ENCODE data around the gene ERP44.
A peak's percentile ranks its signal among the peaks of the same experiment; 100 is the strongest.

The ERP44 gene

DNA sequence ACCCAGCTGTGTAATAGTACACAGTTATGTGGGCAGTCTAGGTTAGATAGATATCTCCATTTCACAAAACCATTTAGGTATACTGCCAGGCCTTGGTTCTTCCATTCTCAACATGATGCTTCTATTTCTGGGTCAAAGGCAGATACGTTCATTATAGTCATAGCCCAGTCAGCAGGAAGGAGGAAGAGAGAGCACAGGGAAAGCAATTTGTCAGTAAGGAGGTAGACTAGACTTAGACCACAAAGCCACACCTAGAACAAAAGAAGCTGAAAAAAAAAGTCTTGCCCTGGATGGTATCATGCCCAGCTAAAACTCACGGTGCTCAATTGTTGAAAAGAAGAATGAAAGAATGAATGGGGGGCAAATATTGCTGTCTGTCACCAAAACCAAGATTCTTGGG is 7.8 kb upstream of the ERP44 start:
- Histone ChIP-seq H3K4me1 (ENCODE audit: low read depth, poor library complexity, severe bottlenecking) (peaks cover 18% of the 10 kb centered on the region), H3K27me3 (ENCODE audit: insufficient read depth, low read depth) (no peaks in the 10 kb centered on the region), H3K4me2 (0 out of 2 replicates have a peak overlapping the region, but pooled peaks have one; percentile 8), H3K9ac (no peak overlapping the region), H2AFZ (ENCODE audit: low read depth) (no peak overlapping the region), H3K4me3 (IDR thresholded peaks at IDR 0.05; ENCODE audit: insufficient read depth, low read depth, low read length) (no peak overlapping the region), H3K79me2 (ENCODE audit: insufficient read depth, low read depth) (no peaks in the 10 kb centered on the region; the same call in 1 of the 2 replicates), H3K36me3 (ENCODE audit: insufficient read depth) (no peaks in the 10 kb centered on the region), H3K27ac (no peak overlapping the region), H4K20me1 (ENCODE audit: insufficient read depth) (no peaks in the 10 kb centered on the region)
- TF ChIP-seq, protein P1, sequence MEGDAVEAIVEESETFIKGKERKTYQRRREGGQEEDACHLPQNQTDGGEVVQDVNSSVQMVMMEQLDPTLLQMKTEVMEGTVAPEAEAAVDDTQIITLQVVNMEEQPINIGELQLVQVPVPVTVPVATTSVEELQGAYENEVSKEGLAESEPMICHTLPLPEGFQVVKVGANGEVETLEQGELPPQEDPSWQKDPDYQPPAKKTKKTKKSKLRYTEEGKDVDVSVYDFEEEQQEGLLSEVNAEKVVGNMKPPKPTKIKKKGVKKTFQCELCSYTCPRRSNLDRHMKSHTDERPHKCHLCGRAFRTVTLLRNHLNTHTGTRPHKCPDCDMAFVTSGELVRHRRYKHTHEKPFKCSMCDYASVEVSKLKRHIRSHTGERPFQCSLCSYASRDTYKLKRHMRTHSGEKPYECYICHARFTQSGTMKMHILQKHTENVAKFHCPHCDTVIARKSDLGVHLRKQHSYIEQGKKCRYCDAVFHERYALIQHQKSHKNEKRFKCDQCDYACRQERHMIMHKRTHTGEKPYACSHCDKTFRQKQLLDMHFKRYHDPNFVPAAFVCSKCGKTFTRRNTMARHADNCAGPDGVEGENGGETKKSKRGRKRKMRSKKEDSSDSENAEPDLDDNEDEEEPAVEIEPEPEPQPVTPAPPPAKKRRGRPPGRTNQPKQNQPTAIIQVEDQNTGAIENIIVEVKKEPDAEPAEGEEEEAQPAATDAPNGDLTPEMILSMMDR (conservative IDR thresholded peaks at IDR 0.05; ENCODE audit: low read depth, low read length) = no peak

DNA sequence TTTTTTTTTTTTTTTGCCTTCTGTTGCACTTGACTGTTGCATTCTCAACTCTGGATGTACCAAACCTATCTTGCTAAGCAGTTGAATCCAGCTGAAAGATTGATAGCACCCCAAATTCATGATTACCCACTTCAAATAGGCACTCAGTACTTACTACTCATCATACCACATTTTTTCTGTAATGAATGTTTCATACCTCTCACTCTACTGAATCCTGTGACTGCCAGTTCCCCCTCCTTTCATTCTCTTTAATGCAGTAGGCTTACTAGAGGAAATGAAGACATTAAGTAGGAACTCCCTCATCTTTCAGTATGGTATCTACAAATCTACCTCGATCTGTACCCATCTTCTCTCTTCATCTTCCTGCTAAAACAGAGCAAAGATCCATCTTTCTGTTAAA is 7.1 kb upstream of the ERP44 start:
- TF ChIP-seq, protein P1 (conservative IDR thresholded peaks at IDR 0.05; ENCODE audit: low read depth, low read length) = no peak
- Histone ChIP-seq H3K4me3 (IDR thresholded peaks at IDR 0.05; ENCODE audit: insufficient read depth, low read depth, low read length) (no peak overlapping the region), H2AFZ (ENCODE audit: low read depth) (no peak overlapping the region), H3K4me2 (no peak overlapping the region; the same call in 1 of the 2 replicates), H4K20me1 (ENCODE audit: insufficient read depth) (no peaks in the 10 kb centered on the region), H3K79me2 (ENCODE audit: insufficient read depth, low read depth) (no peaks in the 10 kb centered on the region), H3K36me3 (ENCODE audit: insufficient read depth) (no peaks in the 10 kb centered on the region), H3K27me3 (ENCODE audit: insufficient read depth, low read depth) (no peaks in the 10 kb centered on the region), H3K27ac (no peak overlapping the region), H3K9ac (no peak overlapping the region), H3K4me1 (ENCODE audit: low read depth, poor library complexity, severe bottlenecking) (peaks cover 18% of the 10 kb centered on the region)

DNA sequence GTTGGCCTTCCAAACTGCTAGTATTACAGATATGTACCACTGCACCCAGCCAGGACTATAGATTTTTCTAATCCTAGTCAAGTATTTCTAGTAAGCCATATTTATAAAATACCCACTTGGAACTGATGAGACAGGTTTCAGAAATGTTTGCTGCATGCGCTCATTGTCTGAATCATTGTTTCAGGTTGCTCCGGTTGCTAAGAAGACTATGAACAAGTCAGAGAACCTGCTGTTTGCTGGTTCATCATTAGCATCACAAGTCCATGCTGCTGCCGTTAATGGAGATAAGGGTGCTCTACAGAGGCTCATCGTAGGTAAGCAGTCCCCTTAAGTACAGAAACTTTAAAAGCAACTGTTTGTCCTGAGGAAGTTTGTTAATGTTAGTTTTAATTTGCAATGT is 5.5 kb upstream of the ERP44 start:
- no peak overlapping the region for H3K4me2 ChIP-seq
- H3K27ac ChIP-seq = no peak overlapping the region
- no peak overlapping the region for H3K9ac ChIP-seq
- TF ChIP-seq, protein P1 (conservative IDR thresholded peaks at IDR 0.05; ENCODE audit: low read depth, low read length) = no peak
- H3K79me2 ChIP-seq (ENCODE audit: insufficient read depth, low read depth) = no peaks in the 10 kb centered on the region
- no peaks in the 10 kb centered on the region for H3K27me3 ChIP-seq (ENCODE audit: insufficient read depth, low read depth)
- H4K20me1 ChIP-seq (ENCODE audit: insufficient read depth) = no peaks in the 10 kb centered on the region
- H3K36me3 ChIP-seq (ENCODE audit: insufficient read depth) = no peaks in the 10 kb centered on the region
- peaks cover 21% of the 10 kb centered on the region for H3K4me1 ChIP-seq (ENCODE audit: low read depth, poor library complexity, severe bottlenecking)
- no peak overlapping the region for H2AFZ ChIP-seq (ENCODE audit: low read depth)
- H3K4me3 ChIP-seq (IDR thresholded peaks at IDR 0.05; ENCODE audit: insufficient read depth, low read depth, low read length) = no peak overlapping the region

DNA sequence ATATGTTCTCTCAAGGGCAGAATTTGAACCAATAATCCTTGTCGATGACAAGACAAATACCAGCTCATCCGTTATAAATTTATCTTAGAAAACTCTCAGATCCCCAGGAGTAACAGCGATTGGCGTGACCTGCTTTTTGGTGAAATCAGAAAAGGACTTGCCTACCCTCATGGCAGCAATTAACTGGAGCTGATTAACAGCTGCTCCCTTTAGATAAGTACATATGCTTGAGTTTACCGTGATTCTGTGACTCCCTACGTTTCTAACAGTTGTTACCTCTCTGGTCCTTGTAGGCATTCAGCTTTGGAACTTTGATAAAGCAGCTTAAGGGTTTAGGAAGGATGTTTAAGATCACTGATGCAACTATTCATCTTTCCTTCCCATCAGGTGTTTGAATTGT is 2.8 kb upstream of the ERP44 start:
- Histone ChIP-seq H4K20me1 (ENCODE audit: insufficient read depth) (peaks cover 7% of the 10 kb centered on the region; the same call in 1 of the 2 replicates), H3K4me1 (ENCODE audit: low read depth, poor library complexity, severe bottlenecking) (peaks cover 28% of the 10 kb centered on the region), H3K4me2 (no peak overlapping the region), H3K27ac (no peak overlapping the region), H3K36me3 (ENCODE audit: insufficient read depth) (no peaks in the 10 kb centered on the region), H2AFZ (ENCODE audit: low read depth) (no peak overlapping the region), H3K4me3 (IDR thresholded peaks at IDR 0.05; ENCODE audit: insufficient read depth, low read depth, low read length) (no peak overlapping the region), H3K79me2 (ENCODE audit: insufficient read depth, low read depth) (peaks cover 19% of the 10 kb centered on the region), H3K9ac (no peak overlapping the region), H3K27me3 (ENCODE audit: insufficient read depth, low read depth) (no peaks in the 10 kb centered on the region)
- TF ChIP-seq, protein P1 (conservative IDR thresholded peaks at IDR 0.05; ENCODE audit: low read depth, low read length) = no peak
